ENCODE data around the gene XRCC1.
A peak's percentile ranks its signal among the peaks of the same experiment; 100 is the strongest.

The XRCC1 gene

DNA sequence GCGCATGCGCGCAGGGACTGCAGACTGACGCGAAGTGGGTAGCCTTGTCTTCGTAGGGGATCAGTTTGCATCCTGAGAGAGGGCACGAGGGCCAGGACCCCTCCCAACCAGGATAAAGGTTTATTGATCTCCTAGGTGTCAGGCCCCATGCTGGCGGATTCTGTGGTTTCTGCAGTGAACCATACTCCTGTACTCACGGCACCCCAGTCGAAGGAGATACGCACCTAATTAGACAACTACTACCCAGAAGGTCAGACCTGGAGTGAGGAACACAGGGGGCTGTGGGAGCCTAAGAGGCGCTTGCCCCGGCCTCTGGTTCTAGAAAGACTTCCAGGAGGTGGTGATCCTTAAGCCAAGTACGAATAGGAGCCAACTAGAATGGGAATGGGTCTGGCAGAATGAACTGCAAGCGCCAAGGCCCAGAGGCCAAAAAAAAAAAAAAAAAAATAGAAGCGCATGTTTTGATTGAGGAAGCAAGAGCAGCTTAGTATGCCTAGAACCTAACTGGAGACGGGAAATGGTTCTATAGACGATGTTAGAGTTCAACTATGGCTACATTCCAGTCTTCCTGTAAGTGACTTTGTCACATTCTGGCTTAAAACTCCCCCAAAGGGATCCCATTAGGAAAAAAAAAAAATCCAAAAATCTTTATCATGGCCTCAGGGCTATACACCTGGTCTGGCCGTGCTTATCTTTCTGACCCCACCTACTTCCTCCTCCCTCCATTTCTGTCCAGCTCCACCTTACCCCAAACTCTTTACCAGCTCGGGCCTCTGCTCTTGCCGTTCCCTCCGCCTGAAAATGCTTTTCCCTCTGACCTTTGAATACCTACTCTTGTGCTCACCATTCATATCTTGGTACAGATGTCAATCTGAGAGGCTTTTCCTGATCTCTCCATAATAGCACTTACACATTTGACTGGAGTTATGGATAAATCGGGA, 45.0 kb upstream of the XRCC1 start:
- DNase-seq: no peak
- TF ChIP-seq, protein P1, sequence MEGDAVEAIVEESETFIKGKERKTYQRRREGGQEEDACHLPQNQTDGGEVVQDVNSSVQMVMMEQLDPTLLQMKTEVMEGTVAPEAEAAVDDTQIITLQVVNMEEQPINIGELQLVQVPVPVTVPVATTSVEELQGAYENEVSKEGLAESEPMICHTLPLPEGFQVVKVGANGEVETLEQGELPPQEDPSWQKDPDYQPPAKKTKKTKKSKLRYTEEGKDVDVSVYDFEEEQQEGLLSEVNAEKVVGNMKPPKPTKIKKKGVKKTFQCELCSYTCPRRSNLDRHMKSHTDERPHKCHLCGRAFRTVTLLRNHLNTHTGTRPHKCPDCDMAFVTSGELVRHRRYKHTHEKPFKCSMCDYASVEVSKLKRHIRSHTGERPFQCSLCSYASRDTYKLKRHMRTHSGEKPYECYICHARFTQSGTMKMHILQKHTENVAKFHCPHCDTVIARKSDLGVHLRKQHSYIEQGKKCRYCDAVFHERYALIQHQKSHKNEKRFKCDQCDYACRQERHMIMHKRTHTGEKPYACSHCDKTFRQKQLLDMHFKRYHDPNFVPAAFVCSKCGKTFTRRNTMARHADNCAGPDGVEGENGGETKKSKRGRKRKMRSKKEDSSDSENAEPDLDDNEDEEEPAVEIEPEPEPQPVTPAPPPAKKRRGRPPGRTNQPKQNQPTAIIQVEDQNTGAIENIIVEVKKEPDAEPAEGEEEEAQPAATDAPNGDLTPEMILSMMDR (IDR thresholded peaks at IDR 0.05): no peak
- Histone ChIP-seq H3K27me3 (peaks cover 0 to 3% of the 10 kb centered on the region in 2 donors), H3K9me3 (no peaks in the 10 kb centered on the region), H3K27ac (peak overlapping the region; percentile 90), H3K4me1 (peaks cover 0 to 16% (median 5%) of the 10 kb centered on the region in 4 donors), H3K4me3 (peak overlapping the region; percentile 70 to 75), H3K36me3 (no peaks in the 10 kb centered on the region)
- intact Hi-C loops (cut with DNase I; ENCODE audit: low total_unique reads): no loop called here

DNA sequence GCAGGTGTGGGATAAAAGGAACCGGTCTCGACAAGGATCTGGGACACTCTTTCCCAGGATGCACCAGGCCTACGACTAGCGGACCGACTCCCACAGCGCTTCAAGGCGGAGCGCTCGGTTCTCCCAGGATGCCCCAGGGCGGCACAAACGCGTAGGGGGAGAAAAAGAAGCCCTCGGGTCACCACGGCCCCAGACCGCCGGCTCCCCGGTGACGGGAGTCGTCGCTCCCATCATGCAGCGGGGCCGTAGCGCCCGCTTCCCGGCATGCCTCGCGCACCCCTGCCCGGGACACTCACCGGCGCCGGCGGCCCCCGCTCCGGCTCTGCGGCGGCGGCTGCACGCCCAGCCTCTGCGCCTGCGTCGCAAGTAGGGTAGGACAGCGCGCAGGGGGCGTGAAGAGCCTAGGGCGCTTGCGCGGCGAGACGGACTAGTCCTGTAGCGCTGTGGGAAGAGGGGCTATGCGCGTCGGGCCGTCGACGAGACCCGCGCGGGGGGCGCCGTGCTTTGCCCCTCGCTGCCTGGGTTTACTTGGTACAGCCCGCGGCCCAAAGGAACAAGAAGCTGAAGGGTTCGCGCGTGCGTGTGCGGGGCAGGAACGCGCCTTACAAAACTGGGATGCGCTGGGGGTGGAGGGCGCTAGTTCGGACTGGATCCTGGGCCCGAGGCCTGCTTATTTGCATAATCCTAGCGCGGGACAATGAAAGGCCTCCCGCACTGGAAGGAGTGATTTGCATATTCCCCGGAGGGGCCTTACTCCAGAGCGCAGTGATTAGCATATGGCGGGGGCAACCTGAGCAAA, 44.1 kb upstream of the XRCC1 start, which contains the start of gene ZNF428:
ZNF428 (minus strand) TSS at position 368 of the 799 bp plus-strand sequence. CDS start 5,325 bp downstream, outside the sequence.
- H3K27me3 ChIP-seq: no peaks in the 10 kb centered on the region
- TF ChIP-seq, protein P1 (IDR thresholded peaks at IDR 0.05): no peak
- no peaks in the 10 kb centered on the region for H3K9me3 ChIP-seq
- H3K36me3 ChIP-seq: peaks cover 0 to under 1% (median under 1%) of the 10 kb centered on the region in 3 donors
- intact Hi-C loops (cut with DNase I; ENCODE audit: low total_unique reads): no loop called here
- DNase-seq: peak; percentile 86 to 90
- peaks cover 0 to 16% (median 5%) of the 10 kb centered on the region in 4 donors for H3K4me1 ChIP-seq
- peak within 1 kb of the TSS; percentile 90 for H3K27ac ChIP-seq
- H3K4me3 ChIP-seq: peak within 1 kb of the TSS; percentile 70 to 75

DNA sequence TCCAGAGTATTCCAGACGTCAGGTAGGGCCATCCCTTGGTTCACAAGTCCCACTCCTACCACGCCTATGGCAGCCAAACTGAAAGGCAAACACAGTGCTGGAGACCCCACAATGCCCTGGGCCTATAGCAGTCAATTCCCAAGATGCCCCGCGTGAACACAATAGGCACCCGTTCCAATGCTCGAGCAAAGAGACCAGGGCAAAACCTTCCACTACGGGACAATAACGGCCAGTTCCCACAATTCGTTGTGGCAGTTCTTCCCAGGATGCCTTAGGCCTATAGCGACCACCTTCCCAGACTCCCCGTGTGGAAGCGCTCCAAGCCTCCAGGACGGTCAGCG, 43.6 kb upstream of the XRCC1 start:
- Histone ChIP-seq H3K4me3 (peak overlapping the region; percentile 70 to 75), H3K9me3 (no peaks in the 10 kb centered on the region), H3K4me1 (peaks cover 0 to 16% (median 5%) of the 10 kb centered on the region in 4 donors), H3K27ac (peak overlapping the region; percentile 90), H3K27me3 (no peaks in the 10 kb centered on the region), H3K36me3 (peaks cover 2 to 6% (median 6%) of the 10 kb centered on the region in 3 donors)
- TF ChIP-seq, protein P1 (IDR thresholded peaks at IDR 0.05): no peak
- intact Hi-C loops (cut with DNase I; ENCODE audit: low total_unique reads): no loop called here
- DNase-seq: peak in 1 of 2 donors; percentile 26

DNA sequence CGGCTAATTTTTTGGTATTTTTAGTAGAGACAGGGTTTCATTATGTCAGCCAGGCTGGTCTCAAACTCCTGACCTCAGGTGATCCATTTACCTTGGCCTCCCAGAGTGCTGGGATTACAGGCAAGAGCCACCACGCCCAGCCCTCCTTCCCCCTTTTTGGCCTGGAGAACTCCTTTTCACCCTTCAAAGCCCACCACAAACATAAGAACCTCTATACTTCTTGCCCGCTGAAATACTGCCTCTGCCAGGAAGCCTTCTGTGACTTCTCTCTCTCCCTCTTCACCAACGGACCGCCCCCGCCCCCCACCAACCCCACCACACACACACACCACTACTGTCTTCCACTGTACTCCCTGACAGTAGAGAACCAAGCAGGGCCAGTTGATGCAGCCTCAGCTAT, 41.6 kb upstream of the XRCC1 start:
- Histone ChIP-seq H3K9me3 (no peaks in the 10 kb centered on the region), H3K27ac (no peak overlapping the region), H3K4me1 (peaks cover 0 to 16% (median 5%) of the 10 kb centered on the region in 4 donors), H3K4me3 (no peak overlapping the region), H3K36me3 (peaks cover 18 to 26% (median 25%) of the 10 kb centered on the region in 3 donors), H3K27me3 (no peaks in the 10 kb centered on the region)
- TF ChIP-seq, protein P1 (IDR thresholded peaks at IDR 0.05): no peak
- intact Hi-C loops (cut with DNase I; ENCODE audit: low total_unique reads): no loop called here
- DNase-seq: no peak

DNA sequence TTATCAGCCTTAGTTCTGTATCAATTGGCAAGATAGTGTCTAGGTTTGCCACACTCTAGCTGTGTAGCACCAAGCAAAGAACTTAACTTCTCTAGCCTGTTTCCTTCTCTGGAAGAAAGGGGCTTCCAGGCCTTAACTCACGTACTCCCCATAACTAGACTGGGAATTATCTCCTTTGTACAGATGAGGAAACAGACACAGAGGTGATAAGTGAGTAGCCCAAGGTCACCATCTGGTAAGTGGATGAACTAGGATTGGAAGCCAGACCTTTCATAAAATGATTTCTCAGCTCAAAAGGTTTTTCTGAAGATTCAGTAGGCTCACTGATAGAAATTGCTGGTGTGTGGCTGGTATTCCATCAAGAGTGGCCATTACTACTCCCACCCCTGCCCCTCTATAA, 41.0 kb upstream of the XRCC1 start:
- no peaks in the 10 kb centered on the region for H3K27me3 ChIP-seq
- TF ChIP-seq, protein P1 (IDR thresholded peaks at IDR 0.05): no peak
- DNase-seq: no peak
- H3K4me1 ChIP-seq: peaks cover 0 to 16% (median 5%) of the 10 kb centered on the region in 4 donors
- no peak overlapping the region for H3K27ac ChIP-seq
- H3K9me3 ChIP-seq: no peaks in the 10 kb centered on the region
- peaks cover 18 to 32% (median 31%) of the 10 kb centered on the region in 3 donors for H3K36me3 ChIP-seq
- intact Hi-C loops (cut with DNase I; ENCODE audit: low total_unique reads): no loop called here
- H3K4me3 ChIP-seq: no peak overlapping the region
